ENCODE results near the gene FBXL7. TPM values are rescaled to one million over a fixed set of nuclear protein-coding genes. Genes with fewer than 3 reads are reported as not detected.

The FBXL7 gene
- total RNA-seq, 2 experiments from 2014 or later = not detected

- Mint-ChIP-seq H3K9me3 (peaks cover 10% of the 10 kb centered on the region), H3K4me3 (no peak overlapping the region), H3K27me3 (no peaks in the 10 kb centered on the region), H3K4me1 (ENCODE audit: low read depth) (no peaks in the 10 kb centered on the region), H3K27ac (no peak overlapping the region), H3K36me3 (ENCODE audit: low read depth) (no peaks in the 10 kb centered on the region)
- POLR2A ChIA-PET = no interaction called here
- ATAC-seq (no peak), DNase-seq (no peak)
- CTCF ChIA-PET = interaction anchor here (1.5 to 2.1 kb wide), 3 partner anchors 9 to 14 kb away, joined by 3 to 5 read pairs (median 3); no protein-coding TSS in a partner anchor
- intact Hi-C loops (cut with micrococcal nuclease) = no loop called here
- no peak for TF ChIP-seq CTCF (IDR thresholded peaks at IDR 0.05)
Observed at GRCh38 chr5:15585128-15585527, 85.1 kb downstream of the FBXL7 start.

GRCh38 chr5:15585841-15586591 is 86.0 kb downstream of the FBXL7 start:
- Mint-ChIP-seq H3K9me3 (peaks cover 10% of the 10 kb centered on the region), H3K4me1 (ENCODE audit: low read depth) (no peaks in the 10 kb centered on the region), H3K4me3 (no peak overlapping the region), H3K36me3 (ENCODE audit: low read depth) (no peaks in the 10 kb centered on the region), H3K27ac (no peak overlapping the region), H3K27me3 (no peaks in the 10 kb centered on the region)
- intact Hi-C loops (cut with micrococcal nuclease) = no loop called here
- TF ChIP-seq CTCF (IDR thresholded peaks at IDR 0.05) = no peak
- CTCF ChIA-PET = interaction anchor here (0.7 to 2.1 kb wide), 4 partner anchors 10 to 13 kb away, joined by 3 to 5 read pairs (median 3); no protein-coding TSS in a partner anchor
- POLR2A ChIA-PET = no interaction called here
- ATAC-seq (no peak), DNase-seq (no peak)

GRCh38 chr5:15587916-15588315 is 87.9 kb downstream of the FBXL7 start:
- Mint-ChIP-seq H3K36me3 (ENCODE audit: low read depth) (no peaks in the 10 kb centered on the region), H3K4me1 (ENCODE audit: low read depth) (no peaks in the 10 kb centered on the region), H3K27me3 (no peaks in the 10 kb centered on the region), H3K27ac (no peak overlapping the region), H3K4me3 (no peak overlapping the region), H3K9me3 (peaks cover 7% of the 10 kb centered on the region)
- no peak for TF ChIP-seq CTCF (IDR thresholded peaks at IDR 0.05)
- ChIA-PET CTCF (no interaction called here), POLR2A (no interaction called here)
- ATAC-seq = no peak
- DNase-seq = no peak
- intact Hi-C loops (cut with micrococcal nuclease) = no loop called here

GRCh38 chr5:15592728-15593127 is 92.7 kb downstream of the FBXL7 start:
- DNase-seq (no peak), ATAC-seq (no peak)
- Mint-ChIP-seq H3K36me3 (ENCODE audit: low read depth) (no peaks in the 10 kb centered on the region), H3K4me1 (ENCODE audit: low read depth) (no peaks in the 10 kb centered on the region), H3K27ac (no peak overlapping the region), H3K9me3 (no peaks in the 10 kb centered on the region), H3K27me3 (no peaks in the 10 kb centered on the region), H3K4me3 (no peak overlapping the region)
- ChIA-PET CTCF (no interaction called here), POLR2A (no interaction called here)
- intact Hi-C loops (cut with micrococcal nuclease) = loop anchor here (10.0 kb wide), 1 partner anchor 478 kb away; no protein-coding TSS in a partner anchor
- no peak for TF ChIP-seq CTCF (IDR thresholded peaks at IDR 0.05)

GRCh38 chr5:15594977-15595568 is 95.1 kb downstream of the FBXL7 start:
- intact Hi-C loops (cut with micrococcal nuclease) = loop anchor here (10.0 kb wide), 1 partner anchor 480 kb away; no protein-coding TSS in a partner anchor
- DNase-seq (no peak), ATAC-seq (no peak)
- no peaks in the 10 kb centered on the region for H3K27me3 Mint-ChIP-seq
- POLR2A ChIA-PET = no interaction called here
- no peak overlapping the region for H3K27ac Mint-ChIP-seq
- no peak for TF ChIP-seq CTCF (IDR thresholded peaks at IDR 0.05)
- CTCF ChIA-PET = no interaction called here
- no peaks in the 10 kb centered on the region for H3K36me3 Mint-ChIP-seq (ENCODE audit: low read depth)
- no peaks in the 10 kb centered on the region for H3K9me3 Mint-ChIP-seq
- no peak overlapping the region for H3K4me3 Mint-ChIP-seq
- H3K4me1 Mint-ChIP-seq (ENCODE audit: low read depth) = no peaks in the 10 kb centered on the region
